IMR-90 (cell line): ENCODE measurements around the gene SMG1. TPM values are rescaled to one million over a fixed set of nuclear protein-coding genes. Genes with fewer than 3 reads are reported as not detected.

Experiments
- ATAC-seq: fragments of 200-7000 bp; cut with Tn5 transposase; 2 replicates; pipeline ENCODE4 v1.9.1; 2020; ENCODE audit warnings: low read depth, mild to moderate bottlenecking, moderate library complexity
- BruUV-seq: library from RNA; stranded (reverse); fragments of 400-500 nt; replicated peaks from 2 replicates; lab custom pipeline; 2021; lab: Mats Ljungman, UMichigan
- CTCF ChIA-PET: fragments of 300-600 bp; formaldehyde crosslinking; extraction: SDS; loops from one replicate; lab custom pipeline; 2021; ENCODE audit warnings: antibody characterized with exemption; lab: Yijun Ruan, JAX
- POLR2A ChIA-PET: fragments of 300-600 bp; sonication (Branson Sonifier 250); formaldehyde crosslinking; loops from one replicate; lab custom pipeline; 2022; ENCODE audit warnings: antibody characterized with exemption; ENCODE audit not compliant: unreplicated experiment; lab: Charles Lee
- DNase-seq: peaks from one replicate; pipeline ENCODE4 v3.0.0; 2013
- H2AFZ ChIP-seq: replicated peaks from 2 replicates; pipeline ENCODE3; 2013; ENCODE audit warnings: low read length, mild to moderate bottlenecking; ENCODE audit not compliant: poor library complexity
- H2AK5ac ChIP-seq: 2 replicates; pipeline ENCODE4 v1.6.1; 2013; ENCODE audit warnings: low read depth, low read length, inconsistent platforms
- H2AK9ac ChIP-seq: replicated peaks from 2 replicates; pipeline ENCODE3; 2013; ENCODE audit warnings: mild to moderate bottlenecking, low read depth, low read length, moderate library complexity; ENCODE audit not compliant: poor library complexity
- H2BK120ac ChIP-seq: 2 replicates; pipeline ENCODE4 v1.6.1; 2013; ENCODE audit warnings: low read depth, low read length, inconsistent platforms
- H2BK15ac ChIP-seq: 3 replicates; pipeline ENCODE4 v1.6.1; 2013; ENCODE audit warnings: low read depth, low read length, inconsistent platforms
- H2BK20ac ChIP-seq: 2 replicates; pipeline ENCODE4 v1.6.1; 2013; ENCODE audit warnings: low read depth, mild to moderate bottlenecking, inconsistent platforms, low read length, moderate library complexity
- H2BK5ac ChIP-seq: 2 replicates; pipeline ENCODE4 v1.6.1; 2013; ENCODE audit warnings: mild to moderate bottlenecking, low read depth, low read length, inconsistent platforms; ENCODE audit not compliant: poor library complexity, severe bottlenecking
- H3K14ac ChIP-seq: replicated peaks from 2 replicates; pipeline ENCODE4 v1.6.1; 2013; ENCODE audit warnings: low read depth, low read length, inconsistent platforms
- H3K18ac ChIP-seq: 2 replicates; pipeline ENCODE4 v1.6.1; 2013; ENCODE audit warnings: low read depth, low read length, control low read depth
- H3K23ac ChIP-seq: 2 replicates; pipeline ENCODE4 v1.6.1; 2013; ENCODE audit warnings: low read depth, low read length, inconsistent platforms
- H3K27ac ChIP-seq: 2 replicates; pipeline ENCODE4 v1.5.1; 2013; ENCODE audit warnings: mild to moderate bottlenecking, control low read depth, low read length; ENCODE audit not compliant: insufficient read depth
- H3K27me3 ChIP-seq: 2 replicates; pipeline ENCODE4 v1.6.1; 2013; ENCODE audit warnings: low read length; ENCODE audit not compliant: control insufficient read depth, insufficient read depth
- H3K36me3 ChIP-seq: 2 replicates; pipeline ENCODE4 v1.6.1; 2013; ENCODE audit warnings: low read length, mixed read lengths; ENCODE audit not compliant: control insufficient read depth, insufficient read depth
- H3K4ac ChIP-seq: 2 replicates; pipeline ENCODE4 v1.6.1; 2013; ENCODE audit warnings: low read depth, low read length, inconsistent platforms
- H3K4me1 ChIP-seq: 2 replicates; pipeline ENCODE4 v1.6.1; 2013; ENCODE audit warnings: low read length, mixed read lengths; ENCODE audit not compliant: control insufficient read depth, insufficient read depth
- H3K4me2 ChIP-seq: 2 replicates; pipeline ENCODE4 v1.6.1; 2013; ENCODE audit warnings: low read depth, mild to moderate bottlenecking, control low read depth, low read length, moderate library complexity
- H3K4me3 ChIP-seq: 2 replicates; pipeline ENCODE4 v1.5.1; 2013; ENCODE audit warnings: low read depth, mild to moderate bottlenecking, control low read depth, low read length, moderate library complexity; ENCODE audit not compliant: insufficient read depth
- H3K56ac ChIP-seq: 2 replicates; pipeline ENCODE4 v1.6.1; 2013; ENCODE audit warnings: low read length, inconsistent platforms; ENCODE audit not compliant: insufficient read depth; ENCODE audit errors: extremely low read depth
- H3K79me1 ChIP-seq, 2 experiments: 2 replicates each; pipeline ENCODE4 v1.6.1; 2013; ENCODE audit warnings: low read length in 2 of 2, inconsistent platforms in 1 of 2, low read depth in 1 of 2
- H3K9ac ChIP-seq: 2 replicates; pipeline ENCODE4 v1.6.1; 2013; ENCODE audit warnings: low read depth, low read length, control low read depth
- H3K9me1 ChIP-seq: 2 replicates; pipeline ENCODE4 v1.6.1; 2013; ENCODE audit warnings: low read length, inconsistent platforms; ENCODE audit not compliant: insufficient read depth
- H3K9me3 ChIP-seq: 2 replicates; pipeline ENCODE4 v1.6.1; 2013; ENCODE audit warnings: low read length; ENCODE audit not compliant: control insufficient read depth, insufficient read depth
- H4K20me1 ChIP-seq: 2 replicates; pipeline ENCODE4 v1.6.1; 2013; ENCODE audit warnings: low read length, inconsistent platforms; ENCODE audit not compliant: insufficient read depth
- H4K5ac ChIP-seq: 2 replicates; pipeline ENCODE4 v1.6.1; 2013; ENCODE audit warnings: mild to moderate bottlenecking, low read depth, low read length, control low read depth
- H4K8ac ChIP-seq, 2 experiments: 2 replicates each; pipeline ENCODE4 v1.6.1; 2013; ENCODE audit warnings: low read depth in 2 of 2, low read length in 2 of 2, control low read depth in 1 of 2, inconsistent platforms in 1 of 2
- H4K91ac ChIP-seq: 2 replicates; pipeline ENCODE4 v1.6.1; 2013; ENCODE audit warnings: low read depth, low read length, inconsistent platforms; ENCODE audit not compliant: insufficient read depth
- BHLHE40 ChIP-seq: fragments of 150-350 bp; IDR thresholded peaks from 2 replicates; pipeline ENCODE4 v1.6.1; 2016; ENCODE audit warnings: mild to moderate bottlenecking, low read depth, low read length
- CEBPB ChIP-seq: IDR thresholded peaks from 2 replicates; pipeline ENCODE4 v1.6.1; 2012; ENCODE audit warnings: low read depth, low read length, improper control_type of control experiment
- CHD1 ChIP-seq: IDR thresholded peaks from 2 replicates; pipeline ENCODE4 v1.6.1; 2012; ENCODE audit warnings: low read depth, low read length, improper control_type of control experiment
- CTCF ChIP-seq: conservative IDR thresholded peaks from 2 replicates; pipeline ENCODE4 v1.5.1; 2012; ENCODE audit warnings: mild to moderate bottlenecking, low read depth, low read length, improper control_type of control experiment
- ELK1 ChIP-seq: fragments of 150-350 bp; IDR thresholded peaks from 2 replicates; pipeline ENCODE4 v1.6.1; 2016; ENCODE audit warnings: low read depth, mild to moderate bottlenecking, low read length, moderate library complexity, borderline replicate concordance
- FOS ChIP-seq: fragments of 150-350 bp; IDR thresholded peaks from 2 replicates; pipeline ENCODE4 v1.6.1; 2016; ENCODE audit warnings: low read depth, low read length
- MAFK ChIP-seq: IDR thresholded peaks from 2 replicates; pipeline ENCODE4 v1.6.1; 2012; ENCODE audit warnings: low read depth, low read length, improper control_type of control experiment
- MAZ ChIP-seq: IDR thresholded peaks from 2 replicates; pipeline ENCODE4 v1.6.1; 2012; ENCODE audit warnings: low read depth, mild to moderate bottlenecking, low read length, improper control_type of control experiment, moderate library complexity, borderline replicate concordance
- MXI1 ChIP-seq: IDR thresholded peaks from 2 replicates; pipeline ENCODE4 v1.6.1; 2012; ENCODE audit warnings: low read depth, mild to moderate bottlenecking, low read length, moderate library complexity, borderline replicate concordance
- POLR2A ChIP-seq: IDR thresholded peaks from 2 replicates; pipeline ENCODE4 v1.6.1; 2012; ENCODE audit warnings: mild to moderate bottlenecking, low read depth, low read length
- RCOR1 ChIP-seq: IDR thresholded peaks from 2 replicates; pipeline ENCODE4 v1.6.1; 2012; ENCODE audit warnings: mild to moderate bottlenecking, low read length, improper control_type of control experiment; ENCODE audit not compliant: insufficient replicate concordance
- RFX5 ChIP-seq: IDR thresholded peaks from 2 replicates; pipeline ENCODE4 v1.8.0; 2012; ENCODE audit warnings: low read depth, mild to moderate bottlenecking, low read length, moderate library complexity
- WGBS, 2 experiments: methylation state at CpG; one replicate each; pipeline versions ENCODE4 v1.1.5 to v1.1.7; 2013; ENCODE audit warnings: missing lambda C conversion rate in 2 of 2; ENCODE audit not compliant: insufficient read length in 1 of 2; ENCODE audit errors: extremely low coverage in 2 of 2; 5-methylcytosine and 5-hydroxymethylcytosine counted together
- dilution Hi-C: fragments of 300-500 bp; cut with HindIII; formaldehyde crosslinking; loops from one replicate; pipeline ENCODE4 v1.14.3; 2018; ENCODE audit warnings: low sequenced_read_pairs; ENCODE audit not compliant: unreplicated experiment
- in situ Hi-C: fragments of 300-500 bp; cut with MboI; formaldehyde crosslinking; loops from 3 replicates; pipeline ENCODE4 v1.14.3; 2019; ENCODE audit warnings: low sequenced_read_pairs, inconsistent platforms, mixed read lengths
- intact Hi-C: fragments of 100-400 bp; cut with micrococcal nuclease; formaldehyde crosslinking; loops from 2 replicates; pipeline ENCODE4 v1.10.0; 2022
- polyA plus RNA-seq, 3 experiments: library from polyadenylated mRNA; depleted of rRNA; stranded (reverse); fragments of >200 nt; gene quantifications; 2 replicates each; pipeline ENCODE4 v1.2.3, GENCODE V29; 2012; ENCODE audit warnings: low replicate concordance in 1 of 3
- total RNA-seq: library from RNA; depleted of rRNA; stranded (reverse); fragments of >200 nt; gene quantifications from 2 replicates; pipeline ENCODE4 v1.2.3, GENCODE V29; 2012
- TF ChIP-seq, protein P1 (sequence below): fragments of 150-350 bp; IDR thresholded peaks from 2 replicates; pipeline ENCODE4 v1.6.1; 2017; ENCODE audit warnings: mild to moderate bottlenecking, antibody characterized with exemption, low read length, low read depth

Gene SMG1
- total and polyA plus RNA-seq, 2 of the 4 experiments (the other 2 are of a cell fraction): 13.4 to 53.8 TPM

DNA sequence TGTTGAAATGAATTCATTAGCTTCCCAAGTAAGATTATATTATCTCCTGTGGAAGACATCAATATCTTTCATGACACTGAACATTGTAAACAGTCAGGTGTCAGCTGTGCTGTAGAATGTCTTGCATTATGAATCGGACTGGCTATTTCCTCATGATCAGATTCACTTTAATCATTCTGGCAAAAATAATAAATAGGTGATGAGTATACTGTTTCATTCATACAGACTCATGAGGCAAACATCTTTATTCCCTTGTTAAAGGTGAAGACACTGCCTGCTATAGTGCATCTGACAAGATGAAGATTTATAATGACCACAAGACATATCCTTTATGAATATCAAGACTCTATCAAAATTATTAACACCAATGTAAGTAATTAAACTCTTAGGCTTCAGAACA, 73.6 kb downstream of the SMG1 start:
- H4K8ac ChIP-seq: no peak overlapping the region
- H2AK5ac ChIP-seq: no peak overlapping the region
- WGBS, 2 experiments: no CpG with 5 or more reads among the region's 1 CpG
- H3K4me1 ChIP-seq: no peaks in the 10 kb centered on the region
- H3K4ac ChIP-seq: no peak overlapping the region
- no peak overlapping the region for H2AFZ ChIP-seq
- H2BK5ac ChIP-seq: no peak overlapping the region
- no peak overlapping the region for H3K18ac ChIP-seq
- no peak overlapping the region for H4K5ac ChIP-seq
- dilution Hi-C loops: no loop called here
- intact Hi-C loops: no loop called here
- H2BK120ac ChIP-seq: no peak overlapping the region
- no peaks in the 10 kb centered on the region for H3K9me3 ChIP-seq
- no peak overlapping the region for H3K4me3 ChIP-seq
- H3K9me1 ChIP-seq: no peaks in the 10 kb centered on the region
- no peak overlapping the region for H2BK15ac ChIP-seq
- no peak overlapping the region for H3K23ac ChIP-seq
- H3K56ac ChIP-seq: no peak overlapping the region
- no peak for ATAC-seq
- no peak overlapping the region for H3K4me2 ChIP-seq
- no peaks in the 10 kb centered on the region for H4K20me1 ChIP-seq
- no peak overlapping the region for H2AK9ac ChIP-seq
- H3K27me3 ChIP-seq: no peaks in the 10 kb centered on the region
- POLR2A ChIA-PET: no interaction called here
- CTCF ChIA-PET: no interaction called here
- H3K27ac ChIP-seq: no peak overlapping the region
- no peak overlapping the region for H3K14ac ChIP-seq
- H3K9ac ChIP-seq: no peak overlapping the region
- TF ChIP-seq RFX5 (no peak), CEBPB (no peak), MXI1 (no peak), FOS (no peak), POLR2A (no peak), MAZ (no peak), ELK1 (no peak), CHD1 (no peak), RCOR1 (no peak), MAFK (no peak), BHLHE40 (no peak), CTCF (no peak)
- TF ChIP-seq, protein P1, sequence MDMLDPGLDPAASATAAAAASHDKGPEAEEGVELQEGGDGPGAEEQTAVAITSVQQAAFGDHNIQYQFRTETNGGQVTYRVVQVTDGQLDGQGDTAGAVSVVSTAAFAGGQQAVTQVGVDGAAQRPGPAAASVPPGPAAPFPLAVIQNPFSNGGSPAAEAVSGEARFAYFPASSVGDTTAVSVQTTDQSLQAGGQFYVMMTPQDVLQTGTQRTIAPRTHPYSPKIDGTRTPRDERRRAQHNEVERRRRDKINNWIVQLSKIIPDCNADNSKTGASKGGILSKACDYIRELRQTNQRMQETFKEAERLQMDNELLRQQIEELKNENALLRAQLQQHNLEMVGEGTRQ: no peak
- in situ Hi-C loops: no loop called here
- no peak overlapping the region for H4K91ac ChIP-seq
- peaks cover 34% of the 10 kb centered on the region for H3K36me3 ChIP-seq
- H2BK20ac ChIP-seq: no peak overlapping the region
- DNase-seq: no peak
- peaks cover 12 to 24% of the 10 kb centered on the region in 2 experiments for H3K79me1 ChIP-seq
- BruUV-seq: no TSS peak
